ENCODE measurements around the gene HSPBP1. TPM values are rescaled to one million over a fixed set of nuclear protein-coding genes. Genes with fewer than 3 reads are reported as not detected.

Gene HSPBP1
- total RNA-seq, 1 experiment from 2014 or later, result 65.2 TPM

DNA sequence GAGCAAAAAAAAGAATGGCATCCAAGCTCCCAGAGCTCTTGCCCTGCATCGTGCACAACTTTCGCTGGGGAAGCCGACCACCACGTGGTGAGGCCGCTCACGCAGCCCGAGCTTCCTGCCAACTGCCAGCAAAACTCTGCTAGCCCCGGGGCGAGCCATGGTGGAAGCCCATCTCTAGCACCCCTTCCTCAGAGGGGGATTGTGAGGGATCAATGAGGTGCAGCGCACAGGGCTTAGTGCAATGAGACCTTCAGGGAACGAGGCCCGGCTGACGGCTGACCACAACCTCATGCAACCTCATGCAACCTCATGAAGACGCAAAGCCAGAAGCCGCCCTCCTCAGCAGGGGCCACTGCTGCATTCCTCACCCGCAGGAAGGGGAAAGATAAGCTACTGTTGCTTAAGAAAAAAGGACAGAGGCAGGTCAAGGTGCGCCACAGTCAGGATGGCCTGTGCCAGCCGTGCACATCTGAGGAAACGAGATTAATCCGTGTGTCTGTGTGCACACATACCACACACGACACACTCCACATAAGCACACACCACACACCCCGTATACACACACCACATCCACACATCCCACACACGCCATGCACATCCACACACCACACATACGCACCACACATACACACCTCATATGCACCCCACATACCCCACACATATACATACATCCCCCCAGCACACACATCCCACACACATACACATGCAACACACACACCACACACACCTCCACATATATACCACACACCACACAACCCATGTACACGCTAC lies 9.6 kb downstream of the HSPBP1 start (continued):
- TF ChIP-seq, protein P1, sequence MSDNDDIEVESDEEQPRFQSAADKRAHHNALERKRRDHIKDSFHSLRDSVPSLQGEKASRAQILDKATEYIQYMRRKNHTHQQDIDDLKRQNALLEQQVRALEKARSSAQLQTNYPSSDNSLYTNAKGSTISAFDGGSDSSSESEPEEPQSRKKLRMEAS (CRISPR knock-in tag; IDR thresholded peaks at IDR 0.05), result no peak

DNA sequence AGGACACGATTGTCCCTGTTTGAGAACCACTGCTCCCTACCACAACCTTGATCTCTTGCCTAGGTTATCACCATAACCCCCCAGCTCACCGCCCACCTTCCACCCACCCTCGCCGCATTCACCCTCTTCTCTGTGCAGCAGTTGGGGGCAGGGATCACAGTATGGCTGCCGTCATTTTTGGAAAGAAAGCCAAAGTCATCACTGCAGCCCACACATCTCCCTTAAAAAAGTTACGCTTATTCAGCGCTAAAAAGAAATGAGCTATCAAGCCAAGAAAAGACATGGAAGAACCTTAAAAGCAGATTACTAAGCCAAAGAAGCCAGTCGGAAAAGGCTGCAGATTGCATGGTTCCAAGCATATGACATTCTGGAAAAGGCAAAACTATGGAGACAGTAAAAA lies 10.6 kb downstream of the HSPBP1 start:
- no peak overlapping the region for H3K27ac Mint-ChIP-seq
- POLR2A ChIA-PET, result no interaction called here
- peaks cover 12% of the 10 kb centered on the region for H3K9me3 Mint-ChIP-seq
- H3K36me3 Mint-ChIP-seq, result peaks cover 18% of the 10 kb centered on the region
- no peak for TF ChIP-seq ZNF121 (CRISPR knock-in tag; IDR thresholded peaks at IDR 0.05)
- TF ChIP-seq, protein P2, sequence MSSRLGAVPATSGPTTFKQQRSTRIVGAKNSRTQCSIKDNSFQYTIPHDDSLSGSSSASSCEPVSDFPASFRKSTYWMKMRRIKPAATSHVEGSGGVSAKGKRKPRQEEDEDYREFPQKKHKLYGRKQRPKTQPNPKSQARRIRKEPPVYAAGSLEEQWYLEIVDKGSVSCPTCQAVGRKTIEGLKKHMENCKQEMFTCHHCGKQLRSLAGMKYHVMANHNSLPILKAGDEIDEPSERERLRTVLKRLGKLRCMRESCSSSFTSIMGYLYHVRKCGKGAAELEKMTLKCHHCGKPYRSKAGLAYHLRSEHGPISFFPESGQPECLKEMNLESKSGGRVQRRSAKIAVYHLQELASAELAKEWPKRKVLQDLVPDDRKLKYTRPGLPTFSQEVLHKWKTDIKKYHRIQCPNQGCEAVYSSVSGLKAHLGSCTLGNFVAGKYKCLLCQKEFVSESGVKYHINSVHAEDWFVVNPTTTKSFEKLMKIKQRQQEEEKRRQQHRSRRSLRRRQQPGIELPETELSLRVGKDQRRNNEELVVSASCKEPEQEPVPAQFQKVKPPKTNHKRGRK (CRISPR knock-in tag; IDR thresholded peaks at IDR 0.05; ENCODE audit: borderline replicate concordance), result no peak
- no peak for TF ChIP-seq ZNF138 (CRISPR knock-in tag; conservative IDR thresholded peaks at IDR 0.05)
- TF ChIP-seq IRF2 (CRISPR knock-in tag; IDR thresholded peaks at IDR 0.05; ENCODE audit: borderline replicate concordance, low read depth), result no peak
- TF ChIP-seq, protein P3, sequence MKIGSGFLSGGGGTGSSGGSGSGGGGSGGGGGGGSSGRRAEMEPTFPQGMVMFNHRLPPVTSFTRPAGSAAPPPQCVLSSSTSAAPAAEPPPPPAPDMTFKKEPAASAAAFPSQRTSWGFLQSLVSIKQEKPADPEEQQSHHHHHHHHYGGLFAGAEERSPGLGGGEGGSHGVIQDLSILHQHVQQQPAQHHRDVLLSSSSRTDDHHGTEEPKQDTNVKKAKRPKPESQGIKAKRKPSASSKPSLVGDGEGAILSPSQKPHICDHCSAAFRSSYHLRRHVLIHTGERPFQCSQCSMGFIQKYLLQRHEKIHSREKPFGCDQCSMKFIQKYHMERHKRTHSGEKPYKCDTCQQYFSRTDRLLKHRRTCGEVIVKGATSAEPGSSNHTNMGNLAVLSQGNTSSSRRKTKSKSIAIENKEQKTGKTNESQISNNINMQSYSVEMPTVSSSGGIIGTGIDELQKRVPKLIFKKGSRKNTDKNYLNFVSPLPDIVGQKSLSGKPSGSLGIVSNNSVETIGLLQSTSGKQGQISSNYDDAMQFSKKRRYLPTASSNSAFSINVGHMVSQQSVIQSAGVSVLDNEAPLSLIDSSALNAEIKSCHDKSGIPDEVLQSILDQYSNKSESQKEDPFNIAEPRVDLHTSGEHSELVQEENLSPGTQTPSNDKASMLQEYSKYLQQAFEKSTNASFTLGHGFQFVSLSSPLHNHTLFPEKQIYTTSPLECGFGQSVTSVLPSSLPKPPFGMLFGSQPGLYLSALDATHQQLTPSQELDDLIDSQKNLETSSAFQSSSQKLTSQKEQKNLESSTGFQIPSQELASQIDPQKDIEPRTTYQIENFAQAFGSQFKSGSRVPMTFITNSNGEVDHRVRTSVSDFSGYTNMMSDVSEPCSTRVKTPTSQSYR (CRISPR knock-in tag; IDR thresholded peaks at IDR 0.05), result no peak
- TF ChIP-seq FOXP1 (CRISPR knock-in tag; IDR thresholded peaks at IDR 0.05; ENCODE audit: borderline replicate concordance), result no peak
- TF ChIP-seq, protein P4, sequence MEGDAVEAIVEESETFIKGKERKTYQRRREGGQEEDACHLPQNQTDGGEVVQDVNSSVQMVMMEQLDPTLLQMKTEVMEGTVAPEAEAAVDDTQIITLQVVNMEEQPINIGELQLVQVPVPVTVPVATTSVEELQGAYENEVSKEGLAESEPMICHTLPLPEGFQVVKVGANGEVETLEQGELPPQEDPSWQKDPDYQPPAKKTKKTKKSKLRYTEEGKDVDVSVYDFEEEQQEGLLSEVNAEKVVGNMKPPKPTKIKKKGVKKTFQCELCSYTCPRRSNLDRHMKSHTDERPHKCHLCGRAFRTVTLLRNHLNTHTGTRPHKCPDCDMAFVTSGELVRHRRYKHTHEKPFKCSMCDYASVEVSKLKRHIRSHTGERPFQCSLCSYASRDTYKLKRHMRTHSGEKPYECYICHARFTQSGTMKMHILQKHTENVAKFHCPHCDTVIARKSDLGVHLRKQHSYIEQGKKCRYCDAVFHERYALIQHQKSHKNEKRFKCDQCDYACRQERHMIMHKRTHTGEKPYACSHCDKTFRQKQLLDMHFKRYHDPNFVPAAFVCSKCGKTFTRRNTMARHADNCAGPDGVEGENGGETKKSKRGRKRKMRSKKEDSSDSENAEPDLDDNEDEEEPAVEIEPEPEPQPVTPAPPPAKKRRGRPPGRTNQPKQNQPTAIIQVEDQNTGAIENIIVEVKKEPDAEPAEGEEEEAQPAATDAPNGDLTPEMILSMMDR (IDR thresholded peaks at IDR 0.05), result no peak
- TF ChIP-seq FOXJ3 (CRISPR knock-in tag; IDR thresholded peaks at IDR 0.05; ENCODE audit: borderline replicate concordance), result no peak
- H3K27me3 Mint-ChIP-seq (ENCODE audit: low read depth), result no peaks in the 10 kb centered on the region
- no peak overlapping the region for H3K4me3 Mint-ChIP-seq
- no peak for DNase-seq (ENCODE audit: low spot score)
- CTCF ChIA-PET, result no interaction called here
- no peak for ATAC-seq
- no peaks in the 10 kb centered on the region for H3K4me1 Mint-ChIP-seq

DNA sequence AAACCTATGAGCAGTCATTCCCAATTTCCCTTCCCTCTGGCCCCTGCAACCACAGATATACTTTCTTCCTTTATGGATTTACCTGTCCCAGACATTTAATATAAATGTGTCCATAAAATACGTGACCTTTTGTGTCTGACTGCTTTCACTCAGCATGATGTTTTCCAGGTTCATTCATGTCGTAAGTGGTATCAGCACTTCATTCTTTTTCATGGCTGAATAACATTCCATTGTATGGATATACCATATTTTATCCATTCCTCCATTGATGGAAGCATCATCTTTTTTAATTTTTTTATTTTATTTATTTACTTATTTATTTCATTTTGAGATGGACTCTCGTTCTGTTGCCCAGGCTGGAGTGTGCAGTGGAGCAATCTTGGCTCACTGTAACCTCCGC lies 13.1 kb downstream of the HSPBP1 start:
- ATAC-seq (no peak), DNase-seq (ENCODE audit: low spot score) (no peak)
- TF ChIP-seq SP1 (CRISPR knock-in tag; conservative IDR thresholded peaks at IDR 0.05) (no peak), ZNF423 (CRISPR knock-in tag; IDR thresholded peaks at IDR 0.05) (no peak), ELF4 (CRISPR knock-in tag; IDR thresholded peaks at IDR 0.05; ENCODE audit: low read depth) (no peak)
- TF ChIP-seq, protein P5, sequence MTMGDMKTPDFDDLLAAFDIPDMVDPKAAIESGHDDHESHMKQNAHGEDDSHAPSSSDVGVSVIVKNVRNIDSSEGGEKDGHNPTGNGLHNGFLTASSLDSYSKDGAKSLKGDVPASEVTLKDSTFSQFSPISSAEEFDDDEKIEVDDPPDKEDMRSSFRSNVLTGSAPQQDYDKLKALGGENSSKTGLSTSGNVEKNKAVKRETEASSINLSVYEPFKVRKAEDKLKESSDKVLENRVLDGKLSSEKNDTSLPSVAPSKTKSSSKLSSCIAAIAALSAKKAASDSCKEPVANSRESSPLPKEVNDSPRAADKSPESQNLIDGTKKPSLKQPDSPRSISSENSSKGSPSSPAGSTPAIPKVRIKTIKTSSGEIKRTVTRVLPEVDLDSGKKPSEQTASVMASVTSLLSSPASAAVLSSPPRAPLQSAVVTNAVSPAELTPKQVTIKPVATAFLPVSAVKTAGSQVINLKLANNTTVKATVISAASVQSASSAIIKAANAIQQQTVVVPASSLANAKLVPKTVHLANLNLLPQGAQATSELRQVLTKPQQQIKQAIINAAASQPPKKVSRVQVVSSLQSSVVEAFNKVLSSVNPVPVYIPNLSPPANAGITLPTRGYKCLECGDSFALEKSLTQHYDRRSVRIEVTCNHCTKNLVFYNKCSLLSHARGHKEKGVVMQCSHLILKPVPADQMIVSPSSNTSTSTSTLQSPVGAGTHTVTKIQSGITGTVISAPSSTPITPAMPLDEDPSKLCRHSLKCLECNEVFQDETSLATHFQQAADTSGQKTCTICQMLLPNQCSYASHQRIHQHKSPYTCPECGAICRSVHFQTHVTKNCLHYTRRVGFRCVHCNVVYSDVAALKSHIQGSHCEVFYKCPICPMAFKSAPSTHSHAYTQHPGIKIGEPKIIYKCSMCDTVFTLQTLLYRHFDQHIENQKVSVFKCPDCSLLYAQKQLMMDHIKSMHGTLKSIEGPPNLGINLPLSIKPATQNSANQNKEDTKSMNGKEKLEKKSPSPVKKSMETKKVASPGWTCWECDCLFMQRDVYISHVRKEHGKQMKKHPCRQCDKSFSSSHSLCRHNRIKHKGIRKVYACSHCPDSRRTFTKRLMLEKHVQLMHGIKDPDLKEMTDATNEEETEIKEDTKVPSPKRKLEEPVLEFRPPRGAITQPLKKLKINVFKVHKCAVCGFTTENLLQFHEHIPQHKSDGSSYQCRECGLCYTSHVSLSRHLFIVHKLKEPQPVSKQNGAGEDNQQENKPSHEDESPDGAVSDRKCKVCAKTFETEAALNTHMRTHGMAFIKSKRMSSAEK (CRISPR knock-in tag; IDR thresholded peaks at IDR 0.05; ENCODE audit: borderline replicate concordance), result no peak
- TF ChIP-seq, protein P6, sequence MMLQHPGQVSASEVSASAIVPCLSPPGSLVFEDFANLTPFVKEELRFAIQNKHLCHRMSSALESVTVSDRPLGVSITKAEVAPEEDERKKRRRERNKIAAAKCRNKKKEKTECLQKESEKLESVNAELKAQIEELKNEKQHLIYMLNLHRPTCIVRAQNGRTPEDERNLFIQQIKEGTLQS (CRISPR knock-in tag; conservative IDR thresholded peaks at IDR 0.05), result no peak
- TF ChIP-seq, protein P7, sequence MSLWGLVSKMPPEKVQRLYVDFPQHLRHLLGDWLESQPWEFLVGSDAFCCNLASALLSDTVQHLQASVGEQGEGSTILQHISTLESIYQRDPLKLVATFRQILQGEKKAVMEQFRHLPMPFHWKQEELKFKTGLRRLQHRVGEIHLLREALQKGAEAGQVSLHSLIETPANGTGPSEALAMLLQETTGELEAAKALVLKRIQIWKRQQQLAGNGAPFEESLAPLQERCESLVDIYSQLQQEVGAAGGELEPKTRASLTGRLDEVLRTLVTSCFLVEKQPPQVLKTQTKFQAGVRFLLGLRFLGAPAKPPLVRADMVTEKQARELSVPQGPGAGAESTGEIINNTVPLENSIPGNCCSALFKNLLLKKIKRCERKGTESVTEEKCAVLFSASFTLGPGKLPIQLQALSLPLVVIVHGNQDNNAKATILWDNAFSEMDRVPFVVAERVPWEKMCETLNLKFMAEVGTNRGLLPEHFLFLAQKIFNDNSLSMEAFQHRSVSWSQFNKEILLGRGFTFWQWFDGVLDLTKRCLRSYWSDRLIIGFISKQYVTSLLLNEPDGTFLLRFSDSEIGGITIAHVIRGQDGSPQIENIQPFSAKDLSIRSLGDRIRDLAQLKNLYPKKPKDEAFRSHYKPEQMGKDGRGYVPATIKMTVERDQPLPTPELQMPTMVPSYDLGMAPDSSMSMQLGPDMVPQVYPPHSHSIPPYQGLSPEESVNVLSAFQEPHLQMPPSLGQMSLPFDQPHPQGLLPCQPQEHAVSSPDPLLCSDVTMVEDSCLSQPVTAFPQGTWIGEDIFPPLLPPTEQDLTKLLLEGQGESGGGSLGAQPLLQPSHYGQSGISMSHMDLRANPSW (CRISPR knock-in tag; conservative IDR thresholded peaks at IDR 0.05; ENCODE audit: low read depth), result no peak
- POLR2A ChIA-PET, result no interaction called here
- no peak overlapping the region for H3K27ac Mint-ChIP-seq
- H3K4me1 Mint-ChIP-seq, result 0 out of 2 replicates have a peak, but pooled peaks cover 3% of the 10 kb centered on the region
- peaks cover 13% of the 10 kb centered on the region for H3K36me3 Mint-ChIP-seq
- peaks cover 16% of the 10 kb centered on the region for H3K9me3 Mint-ChIP-seq
- H3K4me3 Mint-ChIP-seq, result no peak overlapping the region
- CTCF ChIA-PET, result no interaction called here
- H3K27me3 Mint-ChIP-seq (ENCODE audit: low read depth), result no peaks in the 10 kb centered on the region
